Fibroblast of skin of right quadriceps (primary cell): ENCODE measurements around the gene TEKT2.

Experiments used
- DNase-seq: peaks from one replicate; pipeline ENCODE4 v3.0.0-alpha.2; 2013

The TEKT2 gene

GRCh38 chr1:36088265-36088576 is 4.3 kb downstream of the TEKT2 start:
- DNase-seq = no peak

DNA sequence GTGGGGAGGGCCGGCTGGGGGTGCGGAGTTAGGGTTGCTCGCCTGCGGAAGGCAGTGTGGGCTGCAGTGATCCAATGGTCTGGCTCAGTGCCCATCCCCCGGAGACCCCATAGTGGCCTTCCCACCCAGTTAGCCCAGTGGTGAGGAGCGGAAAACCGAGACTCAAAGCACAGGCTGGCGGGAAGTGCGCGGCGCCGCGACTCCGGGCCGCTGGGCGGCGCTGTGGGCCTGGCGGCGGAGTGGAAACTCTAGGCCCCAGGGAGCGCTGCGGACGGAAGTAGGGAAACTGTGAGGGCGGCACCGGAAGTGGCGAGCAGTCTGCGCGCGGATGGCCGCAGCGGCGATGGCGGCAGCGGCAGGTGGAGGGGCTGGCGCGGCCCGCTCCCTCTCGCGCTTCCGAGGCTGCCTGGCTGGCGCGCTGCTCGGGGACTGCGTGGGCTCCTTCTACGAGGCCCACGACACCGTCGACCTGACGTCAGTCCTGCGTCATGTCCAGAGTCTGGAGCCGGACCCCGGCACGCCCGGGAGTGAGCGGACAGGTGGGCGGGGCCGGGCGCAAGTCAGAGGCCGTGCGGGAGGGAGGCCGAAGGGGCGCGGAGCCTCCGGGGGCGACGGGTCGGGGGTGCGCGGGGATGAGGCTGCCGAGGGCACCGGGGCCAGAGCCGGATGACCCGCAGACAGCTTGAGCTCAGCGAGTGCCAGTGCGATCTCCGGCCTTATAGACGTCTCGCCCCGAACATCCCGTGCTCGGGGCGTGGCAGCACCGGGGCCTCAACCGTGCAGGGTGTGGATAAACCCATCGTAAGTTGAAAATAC is 4.9 kb downstream of the TEKT2 start, which contains the start of gene ADPRS:
Gene ADPRS (plus strand): TSS at position 316 of the 816 bp plus-strand sequence. CDS start 13 bp downstream, at position 329.
- DNase-seq = peak; percentile 87

DNA sequence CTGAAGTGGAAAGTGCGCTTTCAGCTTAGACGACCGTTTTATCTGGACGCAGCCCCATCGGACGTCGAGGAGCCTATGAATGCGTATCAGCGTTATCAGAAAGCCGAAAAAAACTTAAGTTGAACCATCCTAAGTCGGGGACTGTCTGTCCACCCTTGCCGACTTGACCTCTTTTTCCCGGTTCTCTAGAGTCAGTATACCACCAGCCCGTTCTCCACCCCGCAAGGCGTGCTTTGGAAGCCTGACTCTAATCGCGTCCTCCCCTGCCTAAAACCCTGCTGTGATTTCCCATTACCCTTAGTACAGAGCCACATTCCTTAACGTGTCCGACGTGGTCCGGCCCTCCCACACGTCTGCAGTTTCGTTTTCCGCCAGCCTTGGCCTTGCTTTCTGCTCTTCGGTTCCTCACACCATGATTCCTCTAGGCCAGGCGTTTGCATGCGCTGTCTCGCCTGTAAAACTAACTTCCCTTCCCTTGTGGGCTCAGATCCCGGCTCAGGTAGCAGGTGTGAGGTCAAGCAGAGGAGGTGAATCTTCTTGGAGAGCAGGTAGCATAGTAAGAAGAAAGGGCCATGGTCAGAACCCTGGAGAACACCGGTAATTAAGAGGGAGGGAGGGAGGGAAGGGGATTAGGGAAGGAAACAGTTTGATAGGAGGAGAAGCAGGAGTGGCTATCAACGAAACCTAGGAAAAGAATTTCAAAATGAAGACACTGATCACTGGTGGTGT is 5.7 kb downstream of the TEKT2 start:
- DNase-seq = peak; percentile 34

GRCh38 chr1:36091141-36091540 is 7.2 kb downstream of the TEKT2 start:
- no peak for DNase-seq

DNA sequence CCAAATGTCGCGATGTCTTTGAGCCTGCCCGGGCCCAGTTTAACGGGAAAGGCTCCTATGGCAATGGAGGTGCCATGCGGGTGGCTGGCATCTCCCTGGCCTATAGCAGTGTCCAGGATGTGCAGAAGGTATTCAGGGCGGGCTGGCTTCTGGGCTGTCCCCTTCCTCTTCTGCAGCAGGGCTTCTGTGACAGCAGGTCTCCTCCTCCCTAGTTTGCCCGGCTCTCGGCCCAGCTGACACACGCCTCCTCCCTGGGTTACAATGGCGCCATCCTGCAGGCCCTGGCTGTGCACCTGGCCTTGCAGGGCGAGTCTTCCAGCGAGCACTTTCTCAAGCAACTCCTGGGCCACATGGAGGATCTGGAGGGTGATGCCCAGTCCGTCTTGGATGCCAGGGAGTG is 7.8 kb downstream of the TEKT2 start:
- DNase-seq = no peak

DNA sequence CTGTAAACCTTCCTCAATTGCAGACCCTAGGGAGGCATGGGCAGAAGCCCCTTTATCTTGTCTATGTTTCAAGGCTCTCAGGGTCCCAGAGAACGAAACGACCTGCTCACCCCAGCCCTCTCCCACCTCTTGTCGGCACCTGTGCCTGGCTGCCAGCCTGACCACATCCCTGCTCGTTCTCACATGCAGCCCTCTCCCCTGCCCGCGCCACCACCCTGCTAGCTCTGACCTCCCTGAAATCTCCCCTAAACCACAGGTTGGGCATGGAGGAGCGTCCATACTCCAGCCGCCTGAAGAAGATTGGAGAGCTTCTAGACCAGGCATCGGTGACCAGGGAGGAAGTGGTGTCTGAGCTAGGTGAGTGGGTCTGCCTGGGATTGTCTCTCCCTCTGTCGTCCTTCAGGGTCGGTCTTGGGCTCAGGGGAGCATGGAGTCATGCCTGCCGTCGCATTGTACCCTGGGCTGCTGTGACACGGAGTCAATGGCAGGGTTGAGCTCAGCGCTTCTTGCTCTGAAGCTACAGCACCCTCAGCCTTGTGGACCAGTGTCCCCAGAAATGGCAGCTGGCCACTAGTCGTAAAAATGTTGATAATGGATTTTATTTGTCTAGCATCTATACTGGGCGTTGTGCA is 8.4 kb downstream of the TEKT2 start:
- no peak for DNase-seq

- no peak for DNase-seq
Observed at GRCh38 chr1:36092798-36093185, 8.9 kb downstream of the TEKT2 start.

DNA sequence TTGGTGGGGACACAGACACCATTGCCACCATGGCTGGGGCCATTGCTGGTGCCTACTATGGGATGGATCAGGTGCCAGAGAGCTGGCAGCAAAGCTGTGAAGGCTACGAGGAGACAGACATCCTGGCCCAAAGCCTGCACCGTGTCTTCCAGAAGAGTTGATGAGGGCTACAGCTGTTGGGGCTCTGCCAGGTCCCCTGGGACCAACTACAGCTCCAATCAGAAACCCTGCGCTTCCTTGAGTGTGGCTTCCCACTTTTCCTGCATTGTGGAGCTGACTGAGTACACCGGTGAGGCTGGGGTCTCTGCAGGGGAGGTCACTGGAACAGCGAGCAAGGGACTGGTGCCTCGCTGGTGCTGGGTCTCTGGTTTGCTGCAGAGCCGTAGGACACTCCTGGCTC is 9.3 kb downstream of the TEKT2 start:
- no peak for DNase-seq

DNA sequence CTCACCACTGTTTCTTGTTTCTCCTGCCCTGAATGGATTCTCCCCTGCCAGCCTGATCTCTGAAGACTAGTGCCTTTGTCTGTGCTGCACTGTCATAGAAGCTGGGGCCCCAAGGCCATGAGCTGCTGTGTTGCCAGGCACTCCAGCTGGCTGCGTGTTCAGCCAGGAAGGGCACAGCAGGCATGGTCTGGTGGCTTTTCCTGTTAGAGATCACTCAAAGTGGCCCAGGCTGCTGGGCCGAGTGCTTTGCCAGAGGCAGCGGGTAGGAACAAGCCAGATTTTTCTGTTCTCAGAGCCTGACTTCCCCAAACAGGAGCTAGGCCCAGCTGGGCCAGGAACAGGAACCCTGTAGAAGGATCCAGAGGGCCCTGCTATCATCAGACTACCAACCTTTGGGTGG is 10.0 kb downstream of the TEKT2 start:
- no peak for DNase-seq

DNA sequence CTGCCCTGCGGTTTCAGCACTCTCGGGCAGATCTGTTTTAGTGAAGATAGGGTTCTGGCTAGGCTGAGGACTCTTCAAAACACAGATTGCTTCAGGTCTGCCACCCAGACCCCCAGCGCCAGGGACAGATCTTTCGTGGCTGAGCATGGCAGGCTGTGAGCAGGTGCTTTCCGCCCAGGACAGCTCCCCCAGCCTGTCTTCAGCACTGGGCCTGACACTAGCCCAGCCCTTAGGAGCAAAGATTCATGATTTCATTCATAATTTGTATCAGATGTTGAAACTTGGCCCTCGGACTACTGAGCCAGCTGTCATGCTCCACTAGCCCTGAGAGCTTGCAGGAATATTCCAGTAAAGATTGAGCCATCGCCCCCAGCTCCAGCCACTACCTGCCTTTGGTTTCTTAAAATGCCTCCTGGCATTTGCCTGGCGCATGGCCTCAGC is 10.7 kb downstream of the TEKT2 start:
- DNase-seq = no peak

- no peak for DNase-seq
Observed at GRCh38 chr1:36095760-36096405, 12.0 kb downstream of the TEKT2 start.

- no peak for DNase-seq
Observed at GRCh38 chr1:36096500-36097432, 12.9 kb downstream of the TEKT2 start.

GRCh38 chr1:36097693-36098585 is 14.0 kb downstream of the TEKT2 start:
- no peak for DNase-seq

- no peak for DNase-seq
Observed at GRCh38 chr1:36098650-36099365, 14.9 kb downstream of the TEKT2 start.

- DNase-seq = peak; percentile 71
Observed at GRCh38 chr1:36099681-36100341, 15.9 kb downstream of the TEKT2 start.

DNA sequence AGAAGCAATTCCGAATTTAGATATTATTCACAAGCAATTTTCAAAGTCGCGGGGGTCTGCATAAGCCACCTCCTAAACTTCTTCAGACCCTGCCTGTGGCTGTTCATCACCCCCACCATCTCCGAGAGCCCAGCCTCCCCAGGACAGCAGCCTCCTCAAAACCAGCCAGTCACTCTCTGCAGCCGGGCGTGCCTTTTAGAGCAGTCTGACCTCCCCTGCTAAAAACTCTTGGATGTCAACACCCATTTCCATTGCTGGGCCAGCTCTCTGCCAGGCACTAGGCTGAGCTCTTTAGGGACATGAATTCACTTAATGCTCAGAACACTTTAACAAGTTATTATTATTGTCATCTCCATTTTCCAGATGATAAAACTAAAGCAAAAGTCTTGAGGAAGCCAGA is 16.5 kb downstream of the TEKT2 start:
- DNase-seq = no peak

- no peak for DNase-seq
Observed at GRCh38 chr1:36101546-36101945, 17.7 kb downstream of the TEKT2 start.

GRCh38 chr1:36106269-36106668 is 22.4 kb downstream of the TEKT2 start:
- no peak for DNase-seq

DNA sequence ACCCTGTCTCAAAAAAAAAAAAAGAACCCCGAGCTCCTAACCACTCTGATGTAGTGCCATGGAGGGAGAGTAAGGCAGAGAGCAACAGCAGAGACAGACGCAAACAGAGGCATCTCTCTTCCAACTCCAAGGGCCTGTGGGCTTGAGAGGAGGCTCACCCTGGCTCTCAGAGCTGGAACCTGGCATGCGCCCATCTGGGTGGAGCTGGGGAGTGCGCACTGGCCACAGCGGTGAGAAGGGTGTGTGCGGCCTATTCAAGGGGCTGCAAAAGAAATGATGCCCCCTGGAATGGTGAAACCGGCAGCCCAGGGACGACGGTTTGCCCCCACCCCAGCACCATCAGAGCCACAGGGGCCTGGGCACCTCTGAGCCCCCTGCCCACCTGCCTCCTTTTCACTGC is 23.5 kb downstream of the TEKT2 start:
- DNase-seq = no peak

- DNase-seq = peak; percentile 79
Observed at GRCh38 chr1:36108314-36108713, 24.4 kb downstream of the TEKT2 start.
